ENCODE measurements around the gene ASCC3.

Gene ASCC3

GRCh38 chr6:100920028-100920605 is 39.0 kb upstream of the ASCC3 start:
- Histone ChIP-seq H3K27ac (no peak overlapping the region), H3K9me3 (no peaks in the 10 kb centered on the region), H3K36me3 (no peaks in the 10 kb centered on the region), H3K4me1 (ENCODE audit: control insufficient read depth in 1 of 2, insufficient read depth in 1 of 2, low read depth in 1 of 2, low read length in 1 of 2) (no peaks in the 10 kb centered on the region), H3K27me3 (no peaks in the 10 kb centered on the region), H3K4me3 (ENCODE audit: low read depth in 1 of 2, low read length in 1 of 2) (no peak overlapping the region)
- TF ChIP-seq CTCF (IDR thresholded peaks at IDR 0.05) = no peak

GRCh38 chr6:100918152-100918551 is 37.0 kb upstream of the ASCC3 start:
- H3K9me3 ChIP-seq = no peaks in the 10 kb centered on the region
- H3K4me1 ChIP-seq (ENCODE audit: control insufficient read depth in 1 of 2, insufficient read depth in 1 of 2, low read depth in 1 of 2, low read length in 1 of 2) = no peaks in the 10 kb centered on the region
- no peaks in the 10 kb centered on the region for H3K36me3 ChIP-seq
- no peaks in the 10 kb centered on the region for H3K27me3 ChIP-seq
- H3K27ac ChIP-seq = no peak overlapping the region
- no peak overlapping the region for H3K4me3 ChIP-seq (ENCODE audit: low read depth in 1 of 2, low read length in 1 of 2)
- TF ChIP-seq CTCF (IDR thresholded peaks at IDR 0.05) = no peak

GRCh38 chr6:100915876-100916275 is 34.7 kb upstream of the ASCC3 start:
- no peak overlapping the region for H3K27ac ChIP-seq
- no peaks in the 10 kb centered on the region for H3K27me3 ChIP-seq
- no peak overlapping the region for H3K4me3 ChIP-seq (ENCODE audit: low read depth in 1 of 2, low read length in 1 of 2)
- no peaks in the 10 kb centered on the region for H3K4me1 ChIP-seq (ENCODE audit: control insufficient read depth in 1 of 2, insufficient read depth in 1 of 2, low read depth in 1 of 2, low read length in 1 of 2)
- no peaks in the 10 kb centered on the region for H3K9me3 ChIP-seq
- TF ChIP-seq CTCF (IDR thresholded peaks at IDR 0.05) = no peak
- H3K36me3 ChIP-seq = no peaks in the 10 kb centered on the region

GRCh38 chr6:100913400-100914276 is 32.5 kb upstream of the ASCC3 start:
- Histone ChIP-seq H3K4me3 (ENCODE audit: low read depth in 1 of 2, low read length in 1 of 2) (no peak overlapping the region), H3K27me3 (no peaks in the 10 kb centered on the region), H3K36me3 (no peaks in the 10 kb centered on the region), H3K4me1 (ENCODE audit: control insufficient read depth in 1 of 2, insufficient read depth in 1 of 2, low read depth in 1 of 2, low read length in 1 of 2) (no peaks in the 10 kb centered on the region), H3K9me3 (no peaks in the 10 kb centered on the region), H3K27ac (no peak overlapping the region)
- no peak for TF ChIP-seq CTCF (IDR thresholded peaks at IDR 0.05)

- Histone ChIP-seq H3K27me3 (no peaks in the 10 kb centered on the region), H3K9me3 (no peaks in the 10 kb centered on the region), H3K36me3 (no peaks in the 10 kb centered on the region), H3K4me1 (ENCODE audit: control insufficient read depth in 1 of 2, insufficient read depth in 1 of 2, low read depth in 1 of 2, low read length in 1 of 2) (no peaks in the 10 kb centered on the region), H3K4me3 (ENCODE audit: low read depth in 1 of 2, low read length in 1 of 2) (no peak overlapping the region), H3K27ac (no peak overlapping the region)
- TF ChIP-seq CTCF (IDR thresholded peaks at IDR 0.05) = no peak
Measured at GRCh38 chr6:100906325-100906724, 25.2 kb upstream of the ASCC3 start.
